HAP-1 (cell line): ENCODE measurements around the gene IER3IP1.
A peak's percentile ranks its signal among the peaks of the same experiment; 100 is the strongest.

ENCODE experiments used
- DNase-seq, 2 experiments: peaks; one replicate each; pipeline ENCODE4 v3.0.0-alpha.2; 2016 to 2020; ENCODE audit warnings: low spot score in 2 of 2
- H3K27me3 ChIP-seq: fragments of 250-450 bp; sonication (Bioruptor Pico); 2 replicates; pipeline ENCODE4 v1.5.1; 2020; ENCODE audit warnings: low read depth, mild to moderate bottlenecking, moderate library complexity
- H3K36me3 ChIP-seq: fragments of 250-450 bp; sonication (Bioruptor Pico); replicated peaks from 2 replicates; pipeline ENCODE4 v1.5.1; 2020; ENCODE audit warnings: mild to moderate bottlenecking
- H3K4me1 ChIP-seq: fragments of 250-450 bp; sonication (Bioruptor Pico); 2 replicates; pipeline ENCODE4 v1.5.1; 2020; ENCODE audit warnings: mild to moderate bottlenecking
- H3K4me3 ChIP-seq: fragments of 250-450 bp; sonication (Bioruptor Pico); 2 replicates; pipeline ENCODE4 v1.5.1; 2020; ENCODE audit warnings: mild to moderate bottlenecking, moderate library complexity
- H3K9me3 ChIP-seq: fragments of 250-450 bp; sonication (Bioruptor Pico); 2 replicates; pipeline ENCODE4 v1.5.1; 2020; ENCODE audit warnings: mild to moderate bottlenecking, moderate library complexity
- in situ Hi-C: fragments of 300-500 bp; cut with MboI; formaldehyde crosslinking; loops from 3 replicates; pipeline ENCODE4 v1.14.3; 2020; ENCODE audit warnings: low sequenced_read_pairs, inconsistent platforms, mixed read lengths

Gene IER3IP1

DNA sequence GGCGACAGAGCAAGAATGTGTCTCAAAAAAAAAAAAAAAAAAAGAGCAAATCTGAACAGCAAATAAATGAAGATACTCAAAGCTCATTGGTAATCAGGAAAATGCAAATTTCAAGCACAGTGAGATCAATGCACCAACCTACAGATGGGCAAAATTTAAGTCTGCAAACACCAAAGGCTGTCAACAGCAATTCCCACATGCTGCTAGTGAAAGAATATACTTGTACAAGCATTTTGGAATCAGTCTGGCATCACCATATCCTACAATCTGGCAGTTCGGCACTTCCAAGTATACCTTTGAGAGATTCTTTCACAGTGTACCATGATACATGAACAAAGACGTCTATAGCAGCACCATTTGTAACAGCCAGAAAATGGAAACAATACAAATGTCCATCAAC lies 30.0 kb downstream of the IER3IP1 start:
- DNase-seq, result no peak
- Histone ChIP-seq H3K4me1 (peaks cover 7% of the 10 kb centered on the region), H3K36me3 (no peaks in the 10 kb centered on the region), H3K27me3 (no peaks in the 10 kb centered on the region), H3K4me3 (no peak overlapping the region), H3K9me3 (no peaks in the 10 kb centered on the region)
- in situ Hi-C loops, result no loop called here

DNA sequence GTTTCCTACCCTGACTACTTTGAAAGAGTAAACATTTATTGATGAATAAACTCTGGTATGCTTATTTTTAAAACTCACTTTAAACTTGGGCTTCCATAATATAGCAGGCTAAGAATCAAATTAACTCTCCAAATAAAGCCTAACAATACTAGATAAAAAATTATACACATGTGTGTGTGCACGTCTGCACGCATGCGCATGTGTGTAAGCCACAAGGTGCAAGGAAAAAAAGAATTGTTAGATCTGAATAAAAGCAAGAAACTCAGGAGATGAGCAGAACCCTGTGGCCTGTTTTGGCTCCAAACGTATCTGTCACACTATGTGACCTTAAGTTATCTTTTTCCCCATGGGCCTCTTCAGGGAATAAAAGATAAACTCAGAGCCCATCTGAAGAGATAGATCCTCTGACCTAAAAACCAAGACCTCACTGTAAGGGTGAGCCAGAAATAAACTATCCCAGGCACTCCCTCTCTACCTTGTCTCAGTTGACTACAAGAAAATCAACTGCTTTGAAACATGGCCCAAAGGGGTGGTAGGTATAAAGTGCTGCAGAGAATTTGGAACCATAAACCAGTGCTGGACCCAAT lies 32.2 kb downstream of the IER3IP1 start:
- H3K36me3 ChIP-seq, result no peaks in the 10 kb centered on the region
- no peaks in the 10 kb centered on the region for H3K9me3 ChIP-seq
- in situ Hi-C loops, result no loop called here
- H3K4me3 ChIP-seq, result no peak overlapping the region
- DNase-seq, result no peak
- H3K27me3 ChIP-seq, result no peaks in the 10 kb centered on the region
- no peaks in the 10 kb centered on the region; the same call in 1 of the 2 replicates for H3K4me1 ChIP-seq

DNA sequence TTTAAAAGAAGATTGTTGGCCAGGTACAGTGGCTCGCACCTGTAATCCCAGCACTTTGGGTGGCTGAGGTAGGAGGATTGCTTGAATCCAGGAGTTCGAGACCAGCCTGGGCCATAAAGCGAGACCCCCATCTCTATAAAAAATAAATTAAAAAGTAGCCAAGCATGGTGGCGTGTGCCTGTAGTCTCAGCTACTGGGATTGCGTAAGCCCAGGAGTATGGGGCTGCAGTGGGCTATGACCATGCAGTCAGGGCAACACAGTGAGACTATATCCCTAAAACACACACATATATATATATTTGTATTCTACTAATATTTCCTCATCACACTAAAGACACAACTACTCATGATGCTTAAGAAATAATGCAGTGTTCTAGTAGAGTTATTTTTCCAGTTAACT lies 33.0 kb downstream of the IER3IP1 start:
- H3K4me1 ChIP-seq, result no peaks in the 10 kb centered on the region
- no peaks in the 10 kb centered on the region for H3K27me3 ChIP-seq
- in situ Hi-C loops, result no loop called here
- H3K36me3 ChIP-seq, result no peaks in the 10 kb centered on the region
- no peaks in the 10 kb centered on the region for H3K9me3 ChIP-seq
- DNase-seq, result no peak
- H3K4me3 ChIP-seq, result no peak overlapping the region

DNA sequence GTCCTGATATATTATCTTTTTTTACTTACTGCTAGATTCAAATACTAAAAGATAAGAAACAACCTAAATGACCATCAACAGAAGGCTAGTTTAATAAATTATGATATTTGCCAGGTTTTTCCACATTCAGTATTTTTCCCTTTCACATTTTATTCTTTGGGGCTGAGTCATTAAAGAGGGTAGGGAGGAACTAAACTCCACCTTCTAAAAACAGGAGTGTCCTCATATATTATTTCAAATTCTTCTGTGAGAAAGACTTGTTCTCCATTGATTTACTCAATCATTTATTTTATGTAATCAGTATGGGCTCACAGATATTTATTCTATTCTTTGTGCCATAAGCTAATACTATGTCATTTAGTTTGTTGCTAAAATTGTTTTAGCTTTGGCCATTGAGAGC lies 34.9 kb downstream of the IER3IP1 start:
- in situ Hi-C loops, result no loop called here
- no peaks in the 10 kb centered on the region; the same call in 1 of the 2 replicates for H3K36me3 ChIP-seq
- no peak overlapping the region for H3K4me3 ChIP-seq
- DNase-seq, result no peak
- no peaks in the 10 kb centered on the region for H3K27me3 ChIP-seq
- H3K4me1 ChIP-seq, result no peaks in the 10 kb centered on the region
- H3K9me3 ChIP-seq, result no peaks in the 10 kb centered on the region

DNA sequence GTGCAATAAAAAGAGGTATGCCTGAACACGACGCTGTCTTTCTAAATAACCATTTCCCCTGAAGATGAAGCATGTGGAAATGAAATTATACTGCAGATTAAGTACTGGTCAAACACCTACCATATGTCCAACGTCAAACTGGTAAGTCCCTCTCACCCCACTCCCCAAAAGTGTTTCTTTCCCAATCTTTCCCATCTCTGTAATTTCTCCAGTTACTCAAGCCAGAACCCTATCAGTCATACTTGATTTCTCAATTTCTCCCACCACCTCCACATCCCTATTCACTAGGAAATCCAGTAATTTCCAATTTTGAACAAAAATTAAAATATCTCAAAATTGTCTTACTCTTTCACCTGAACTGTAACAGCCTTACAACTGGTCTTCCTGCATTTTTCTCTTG lies 55.0 kb downstream of the IER3IP1 start:
- no peaks in the 10 kb centered on the region for H3K27me3 ChIP-seq
- peaks cover 13% of the 10 kb centered on the region; the same call in 1 of the 2 replicates for H3K36me3 ChIP-seq
- no peaks in the 10 kb centered on the region for H3K9me3 ChIP-seq
- no peaks in the 10 kb centered on the region for H3K4me1 ChIP-seq
- DNase-seq, result no peak
- in situ Hi-C loops, result no loop called here
- no peak overlapping the region for H3K4me3 ChIP-seq

DNA sequence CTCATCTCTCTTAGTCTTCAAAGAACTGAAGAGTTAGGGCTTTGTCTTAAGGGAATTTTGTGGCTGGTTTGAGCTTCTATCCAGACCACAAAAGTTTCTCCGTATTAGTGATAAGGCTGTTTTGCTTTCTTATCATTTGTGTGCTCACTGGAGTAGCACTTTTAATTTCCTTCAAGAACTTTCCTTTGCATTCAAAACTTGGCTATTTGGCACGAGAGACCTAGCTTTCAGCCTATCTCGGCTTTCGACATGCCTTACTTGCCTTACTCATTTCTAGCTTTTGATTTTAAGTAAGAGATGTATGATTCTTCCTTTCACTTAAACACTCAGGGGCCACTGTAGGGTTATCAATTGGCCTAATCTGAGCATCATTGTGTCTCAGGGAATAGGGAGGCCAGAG lies 55.7 kb downstream of the IER3IP1 start:
- Histone ChIP-seq H3K4me1 (no peaks in the 10 kb centered on the region), H3K36me3 (peaks cover 13% of the 10 kb centered on the region), H3K4me3 (no peak overlapping the region), H3K9me3 (no peaks in the 10 kb centered on the region), H3K27me3 (no peaks in the 10 kb centered on the region)
- no peak for DNase-seq
- in situ Hi-C loops, result no loop called here

DNA sequence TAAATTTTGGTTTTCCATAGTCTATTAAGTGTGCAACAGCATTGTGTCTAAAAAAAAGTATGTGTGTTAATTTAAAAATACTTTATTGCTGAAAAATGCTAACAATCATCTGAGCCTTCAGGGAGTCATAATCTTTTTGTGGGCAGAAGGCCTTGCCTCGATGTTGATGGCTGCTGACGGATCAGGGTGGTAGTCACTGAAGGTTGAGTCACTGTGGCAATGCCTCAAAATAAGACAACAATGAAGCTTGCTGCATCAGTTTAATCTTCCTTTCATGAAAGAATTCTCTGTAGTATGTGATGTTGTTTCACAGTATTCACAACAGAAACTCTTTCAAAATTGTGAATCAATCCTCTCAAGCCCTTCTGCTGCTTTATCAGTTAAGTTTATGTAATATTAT lies 57.2 kb downstream of the IER3IP1 start:
- in situ Hi-C loops, result no loop called here
- Histone ChIP-seq H3K36me3 (peaks cover 20% of the 10 kb centered on the region), H3K9me3 (no peaks in the 10 kb centered on the region), H3K4me1 (no peaks in the 10 kb centered on the region), H3K27me3 (no peaks in the 10 kb centered on the region), H3K4me3 (no peak overlapping the region)
- DNase-seq, result no peak

DNA sequence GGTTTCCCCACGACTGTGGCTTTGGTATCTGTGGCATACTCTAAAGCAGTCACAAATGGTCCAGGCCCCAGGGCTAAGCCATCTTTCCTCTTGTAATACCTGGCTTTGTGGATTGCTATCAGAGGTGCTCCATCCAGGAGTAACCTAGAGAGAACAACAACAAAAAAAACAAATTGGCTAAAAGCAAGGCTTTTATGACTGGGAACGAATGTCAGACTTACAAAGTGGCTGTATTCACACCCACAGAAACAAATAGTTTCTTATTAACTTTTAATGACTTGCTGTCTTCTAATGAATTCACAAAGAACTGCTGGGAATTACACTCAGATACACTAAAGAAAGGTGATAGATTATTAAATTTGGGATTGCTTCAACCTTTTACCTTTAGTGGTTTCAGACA lies 61.0 kb downstream of the IER3IP1 start:
- Histone ChIP-seq H3K4me1 (no peaks in the 10 kb centered on the region), H3K4me3 (no peak overlapping the region), H3K9me3 (no peaks in the 10 kb centered on the region), H3K36me3 (peaks cover 13% of the 10 kb centered on the region), H3K27me3 (no peaks in the 10 kb centered on the region)
- in situ Hi-C loops, result no loop called here
- DNase-seq, result no peak

DNA sequence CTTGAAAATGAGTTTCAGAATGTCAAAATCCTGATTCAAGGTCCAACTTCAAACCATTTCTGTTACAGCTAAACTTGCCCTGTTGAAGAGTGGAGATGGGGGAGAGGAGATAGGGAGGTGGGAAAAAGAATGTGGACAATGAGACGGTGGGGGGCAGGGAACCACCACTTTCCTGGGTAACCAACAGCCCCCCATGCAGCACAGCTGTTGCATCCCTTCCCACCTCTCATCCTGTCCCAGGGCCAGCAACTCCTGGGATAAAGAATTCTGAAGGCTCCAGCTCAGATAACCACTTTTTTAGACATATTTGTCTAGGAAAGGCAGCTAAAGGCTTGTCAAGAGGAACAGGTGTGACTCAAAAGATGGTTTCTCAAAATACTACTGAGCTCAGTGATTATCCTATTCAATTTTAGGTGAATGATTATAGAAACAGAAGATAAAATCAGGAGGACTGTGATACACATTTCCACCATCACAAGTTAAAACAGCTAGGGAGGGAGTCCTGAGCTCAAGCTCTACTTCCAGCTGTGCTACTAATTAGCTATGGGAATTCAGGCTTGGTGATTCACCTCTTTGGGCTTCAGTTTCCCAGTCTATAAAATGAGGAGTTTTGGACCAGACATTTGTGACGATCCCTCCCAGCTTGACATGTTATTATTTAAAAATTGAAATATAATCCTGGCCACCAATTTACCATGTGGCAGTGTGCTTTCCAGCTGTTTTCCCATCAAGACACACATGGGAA lies 62.2 kb downstream of the IER3IP1 start:
- in situ Hi-C loops, result no loop called here
- Histone ChIP-seq H3K4me1 (no peaks in the 10 kb centered on the region), H3K36me3 (peaks cover 7% of the 10 kb centered on the region), H3K9me3 (no peaks in the 10 kb centered on the region), H3K4me3 (no peak overlapping the region), H3K27me3 (no peaks in the 10 kb centered on the region)
- DNase-seq, result no peak

DNA sequence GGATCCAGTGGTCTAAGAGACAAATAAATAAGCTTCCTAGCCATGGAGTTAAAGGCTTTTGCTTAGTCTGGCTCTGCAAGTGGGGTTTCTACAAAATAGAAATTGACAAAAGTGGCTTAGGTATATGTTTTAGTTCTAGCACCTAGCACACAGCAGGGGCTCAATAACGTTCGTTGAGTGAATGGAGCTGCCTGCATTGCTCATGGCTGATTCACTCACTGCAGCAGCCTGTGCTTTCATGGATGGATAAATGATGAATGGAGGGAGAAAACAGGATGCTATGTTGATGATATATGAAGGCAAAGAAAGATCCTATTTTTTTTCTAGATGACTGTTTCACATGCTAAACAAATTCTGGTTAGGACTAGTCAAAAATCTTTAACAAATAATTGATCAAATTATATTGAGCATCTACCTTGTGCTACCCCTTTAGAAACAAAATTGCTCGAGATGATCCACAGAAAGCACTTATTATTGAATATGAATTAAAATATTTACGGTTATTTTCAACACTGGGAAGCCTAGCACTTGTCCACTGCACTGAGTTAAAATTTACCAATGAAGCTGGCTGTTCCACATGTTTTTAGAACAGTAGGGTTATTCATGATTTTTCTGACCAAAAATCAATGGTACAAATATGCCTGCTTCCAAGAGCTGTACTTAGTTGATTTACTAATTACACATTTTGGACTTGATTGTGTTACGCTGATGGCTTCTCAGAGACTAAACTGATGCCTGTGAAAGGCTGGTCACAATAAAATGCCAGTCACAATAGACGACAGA lies 65.5 kb downstream of the IER3IP1 start:
- Histone ChIP-seq H3K4me1 (peaks cover 8% of the 10 kb centered on the region), H3K27me3 (no peaks in the 10 kb centered on the region), H3K36me3 (peaks cover 13% of the 10 kb centered on the region), H3K9me3 (no peaks in the 10 kb centered on the region), H3K4me3 (no peak overlapping the region)
- no peak for DNase-seq
- in situ Hi-C loops, result no loop called here

DNA sequence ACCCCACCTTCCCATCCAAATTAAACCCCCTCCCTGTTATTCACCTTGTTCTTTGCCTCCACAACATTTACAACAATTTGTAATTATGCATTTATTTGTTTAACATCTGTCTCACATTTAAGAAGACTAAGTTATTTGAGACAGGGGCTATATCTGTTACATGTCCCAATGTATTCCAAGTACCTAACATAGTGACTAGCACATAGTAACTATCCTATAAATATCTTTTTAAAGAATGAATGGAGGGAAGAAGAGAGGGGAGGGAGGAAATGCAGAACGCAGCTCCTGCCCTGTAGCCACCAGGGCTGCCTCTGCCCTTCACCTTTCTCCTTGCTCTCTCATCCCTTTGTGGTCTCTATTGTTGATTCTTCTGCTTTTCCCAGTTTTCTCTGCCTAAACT lies 66.4 kb downstream of the IER3IP1 start:
- H3K9me3 ChIP-seq, result no peaks in the 10 kb centered on the region
- no peak for DNase-seq
- no peaks in the 10 kb centered on the region for H3K27me3 ChIP-seq
- in situ Hi-C loops, result no loop called here
- peaks cover 8% of the 10 kb centered on the region for H3K4me1 ChIP-seq
- no peak overlapping the region for H3K4me3 ChIP-seq
- peaks cover 9% of the 10 kb centered on the region for H3K36me3 ChIP-seq

DNA sequence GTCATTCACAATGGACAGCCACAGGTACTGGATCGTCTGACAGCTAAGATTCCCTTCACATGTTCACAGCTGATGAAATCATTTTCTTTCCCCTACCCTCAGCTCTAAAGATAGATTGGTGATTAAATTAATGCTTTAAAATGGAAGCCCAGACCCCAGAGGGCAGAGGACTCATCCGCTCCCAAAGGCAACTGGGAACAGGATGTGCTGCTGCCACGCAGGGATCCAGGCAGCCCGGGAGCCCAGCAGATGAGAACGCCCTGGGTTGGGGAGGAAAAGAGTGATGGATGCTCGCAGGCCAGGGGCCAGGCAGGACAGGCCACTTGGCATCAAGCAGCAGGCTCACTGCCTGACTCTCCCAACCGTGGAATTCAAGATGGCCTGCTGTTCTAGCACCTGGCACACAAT lies 67.2 kb downstream of the IER3IP1 start:
- in situ Hi-C loops, result no loop called here

DNA sequence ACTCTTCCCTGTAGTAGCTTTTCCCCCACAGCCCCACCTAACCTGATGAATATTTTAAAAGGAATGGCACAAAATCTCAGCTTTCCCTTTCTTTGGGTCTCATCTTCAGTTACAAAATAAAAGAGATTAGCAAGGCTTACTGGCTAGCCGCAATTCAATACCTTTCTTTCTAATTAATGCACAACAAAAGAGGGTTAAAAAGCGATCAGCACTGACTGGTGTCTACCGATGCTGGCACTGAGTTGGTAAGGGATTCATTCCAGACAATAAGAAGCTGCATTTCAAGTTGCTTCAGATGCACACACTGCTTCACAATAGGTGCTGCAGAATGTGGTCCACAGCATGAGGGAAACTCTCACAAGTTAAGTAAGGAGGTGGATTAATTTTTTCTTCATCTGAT lies 67.8 kb downstream of the IER3IP1 start:
- H3K4me3 ChIP-seq, result no peak overlapping the region

More for the DNA sequence above, 67.2 kb downstream of the IER3IP1 start:
- no peaks in the 10 kb centered on the region for H3K9me3 ChIP-seq
- peaks cover 9% of the 10 kb centered on the region for H3K36me3 ChIP-seq
- no peaks in the 10 kb centered on the region for H3K27me3 ChIP-seq
- no peak overlapping the region for H3K4me3 ChIP-seq
- DNase-seq, result no peak
- H3K4me1 ChIP-seq, result peaks cover 8% of the 10 kb centered on the region

More for the DNA sequence above, 67.8 kb downstream of the IER3IP1 start:
- in situ Hi-C loops, result no loop called here
- Histone ChIP-seq H3K36me3 (peaks cover 9% of the 10 kb centered on the region), H3K27me3 (no peaks in the 10 kb centered on the region), H3K9me3 (no peaks in the 10 kb centered on the region), H3K4me1 (peaks cover 8% of the 10 kb centered on the region)
- DNase-seq, result peak in 1 of 2 experiments; percentile 68
